GM12873 (cell line): Measurements from ENCODE around the gene EXT2.

Source experiments
- TF ChIP-seq, protein P1 (sequence below): IDR thresholded peaks from 2 replicates; pipeline ENCODE4 v1.5.1; 2012; ENCODE audit warnings: low read depth, mild to moderate bottlenecking, moderate library complexity, low read length, control low read depth; ENCODE audit not compliant: insufficient read depth; ENCODE audit errors: missing control alignments

Gene EXT2

DNA sequence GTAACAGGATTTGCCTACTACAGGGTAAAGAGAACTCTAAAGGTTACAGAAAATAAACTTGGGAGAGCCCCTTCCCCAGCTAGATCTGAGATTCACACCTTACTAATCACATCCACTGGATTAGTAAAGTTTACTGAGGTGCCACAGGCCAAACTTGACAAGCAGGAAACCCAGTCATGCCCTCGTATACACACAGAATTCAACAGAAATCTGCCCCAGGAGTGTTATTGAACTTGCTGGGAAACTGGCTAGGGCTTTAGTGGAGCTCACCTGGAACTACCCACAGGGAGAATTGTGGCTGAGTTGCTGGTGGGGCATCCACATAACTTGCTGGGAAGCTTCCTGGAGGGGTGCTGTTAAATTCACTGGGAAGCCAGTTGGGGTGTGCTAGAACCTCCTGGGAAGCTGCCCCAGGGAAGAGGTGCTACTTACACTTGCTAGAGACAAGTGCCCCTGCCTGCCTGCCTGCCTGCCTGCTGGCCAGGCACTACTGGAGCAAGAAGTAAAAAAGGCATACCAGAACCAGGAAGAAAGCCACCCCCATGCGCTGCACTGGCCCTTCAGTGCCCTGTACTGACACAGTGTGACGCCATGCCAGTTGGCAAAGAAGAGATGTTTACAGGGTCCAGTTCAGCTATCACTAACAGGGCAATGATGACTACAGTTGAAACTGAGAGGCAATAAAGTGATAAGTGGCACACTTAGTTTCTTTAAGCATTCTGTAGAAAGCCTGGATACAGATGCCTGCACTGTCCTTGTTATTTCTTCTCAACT lies 108.0 kb downstream of the EXT2 start:
- TF ChIP-seq, protein P1, sequence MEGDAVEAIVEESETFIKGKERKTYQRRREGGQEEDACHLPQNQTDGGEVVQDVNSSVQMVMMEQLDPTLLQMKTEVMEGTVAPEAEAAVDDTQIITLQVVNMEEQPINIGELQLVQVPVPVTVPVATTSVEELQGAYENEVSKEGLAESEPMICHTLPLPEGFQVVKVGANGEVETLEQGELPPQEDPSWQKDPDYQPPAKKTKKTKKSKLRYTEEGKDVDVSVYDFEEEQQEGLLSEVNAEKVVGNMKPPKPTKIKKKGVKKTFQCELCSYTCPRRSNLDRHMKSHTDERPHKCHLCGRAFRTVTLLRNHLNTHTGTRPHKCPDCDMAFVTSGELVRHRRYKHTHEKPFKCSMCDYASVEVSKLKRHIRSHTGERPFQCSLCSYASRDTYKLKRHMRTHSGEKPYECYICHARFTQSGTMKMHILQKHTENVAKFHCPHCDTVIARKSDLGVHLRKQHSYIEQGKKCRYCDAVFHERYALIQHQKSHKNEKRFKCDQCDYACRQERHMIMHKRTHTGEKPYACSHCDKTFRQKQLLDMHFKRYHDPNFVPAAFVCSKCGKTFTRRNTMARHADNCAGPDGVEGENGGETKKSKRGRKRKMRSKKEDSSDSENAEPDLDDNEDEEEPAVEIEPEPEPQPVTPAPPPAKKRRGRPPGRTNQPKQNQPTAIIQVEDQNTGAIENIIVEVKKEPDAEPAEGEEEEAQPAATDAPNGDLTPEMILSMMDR: no peak

DNA sequence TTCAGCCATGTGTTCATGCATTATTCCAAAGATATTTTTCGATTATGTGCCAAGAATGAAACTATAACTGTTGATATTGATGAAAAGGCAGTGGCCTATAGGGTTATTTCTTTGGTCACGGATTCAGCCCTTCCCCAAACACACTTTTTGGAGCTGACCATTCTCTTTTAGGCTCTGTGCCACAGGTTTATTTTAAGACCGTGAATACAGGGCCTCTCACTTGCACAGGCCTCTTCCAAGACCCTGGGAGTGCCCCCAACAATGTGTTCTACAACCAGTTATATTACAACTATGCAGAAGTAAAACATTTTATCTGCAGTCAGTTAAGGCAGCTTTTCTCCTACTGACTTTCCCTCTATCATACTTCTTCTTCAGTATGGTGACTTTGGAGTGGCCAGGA lies 109.9 kb downstream of the EXT2 start:
- TF ChIP-seq, protein P1: no peak

DNA sequence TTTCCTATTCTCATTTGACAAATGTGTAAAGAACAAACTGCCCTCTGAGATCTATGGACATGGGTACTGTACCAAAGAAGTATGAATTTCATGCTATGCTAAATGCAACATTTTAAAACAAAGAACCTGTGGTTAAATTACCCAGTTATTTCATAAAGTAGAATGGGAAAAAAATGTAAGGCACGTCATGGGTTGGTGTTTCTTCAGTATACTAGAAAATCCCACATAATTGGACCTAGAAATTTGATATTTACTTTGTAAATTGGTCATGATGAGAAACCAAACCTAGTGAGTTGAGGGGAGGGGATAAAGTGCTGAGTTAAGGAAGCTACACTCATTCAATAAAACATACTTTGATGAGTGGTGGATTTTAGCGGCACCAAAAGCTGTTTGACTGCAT lies 110.4 kb downstream of the EXT2 start:
- TF ChIP-seq, protein P1: no peak

DNA sequence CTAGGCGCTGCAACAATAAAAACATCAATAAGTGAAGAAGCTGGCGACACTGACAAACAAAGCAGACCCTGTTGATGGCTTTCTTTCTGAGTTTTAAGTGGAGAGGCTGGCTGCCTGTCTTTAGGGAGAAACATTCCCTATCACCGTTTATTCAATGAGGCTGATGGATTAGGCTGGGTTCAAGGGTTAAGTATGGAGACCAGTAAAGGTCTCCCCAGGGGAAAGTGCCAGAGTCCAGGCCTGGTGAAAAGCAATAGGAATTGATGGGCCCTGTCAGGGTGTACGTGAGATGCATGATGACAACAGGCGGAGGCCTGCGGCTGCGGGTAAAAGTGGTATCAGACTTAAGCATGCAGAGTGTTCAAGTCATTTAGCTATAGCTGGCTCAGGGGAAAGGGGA lies 111.8 kb downstream of the EXT2 start:
- TF ChIP-seq, protein P1: no peak

DNA sequence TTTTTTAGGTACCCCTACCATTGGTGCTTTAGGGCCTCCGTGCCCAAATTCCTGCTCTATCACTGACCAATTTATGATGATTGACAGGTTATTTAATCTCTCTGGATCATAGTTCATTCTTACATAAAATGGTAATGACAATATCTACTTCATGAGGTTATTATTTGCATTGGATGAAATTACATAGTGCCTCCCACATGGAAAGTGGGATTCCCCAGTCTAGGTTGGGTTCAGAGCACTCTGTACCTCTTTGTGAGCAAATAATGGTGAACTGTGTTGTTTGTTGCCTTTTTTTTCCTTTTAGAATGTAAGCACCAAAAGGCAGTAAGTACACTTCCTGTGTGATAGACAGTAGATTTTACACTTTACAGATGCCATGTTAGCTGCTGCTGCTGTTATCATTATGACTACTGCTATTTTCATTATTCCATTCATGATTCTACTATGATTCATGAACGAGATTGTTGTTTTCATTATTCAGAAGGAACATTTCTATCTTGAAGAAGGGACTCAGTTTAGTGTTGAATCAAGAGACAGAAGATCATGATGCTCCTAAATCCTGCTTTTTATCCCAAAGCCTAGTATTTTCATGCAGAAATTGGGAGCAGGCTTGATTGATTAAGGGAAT lies 113.6 kb downstream of the EXT2 start:
- TF ChIP-seq, protein P1: no peak

DNA sequence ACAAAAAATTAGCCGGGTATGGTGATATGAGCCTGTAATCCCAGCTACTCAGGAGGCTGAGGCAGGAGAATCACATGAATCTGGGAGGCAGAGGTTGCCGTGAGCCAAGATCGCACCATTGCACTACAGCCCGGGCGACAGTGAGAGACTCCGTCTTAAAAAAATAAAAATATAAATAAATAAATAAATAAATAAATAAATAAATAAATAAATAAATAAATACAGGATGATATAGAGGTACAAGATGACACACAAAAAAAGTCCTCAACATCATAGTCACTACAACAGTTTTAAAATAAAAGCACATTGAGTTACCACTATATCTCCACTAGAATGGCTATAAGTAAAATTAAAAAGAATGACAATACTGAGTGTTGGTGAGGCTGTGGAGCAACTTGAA lies 116.7 kb downstream of the EXT2 start:
- TF ChIP-seq, protein P1: no peak

DNA sequence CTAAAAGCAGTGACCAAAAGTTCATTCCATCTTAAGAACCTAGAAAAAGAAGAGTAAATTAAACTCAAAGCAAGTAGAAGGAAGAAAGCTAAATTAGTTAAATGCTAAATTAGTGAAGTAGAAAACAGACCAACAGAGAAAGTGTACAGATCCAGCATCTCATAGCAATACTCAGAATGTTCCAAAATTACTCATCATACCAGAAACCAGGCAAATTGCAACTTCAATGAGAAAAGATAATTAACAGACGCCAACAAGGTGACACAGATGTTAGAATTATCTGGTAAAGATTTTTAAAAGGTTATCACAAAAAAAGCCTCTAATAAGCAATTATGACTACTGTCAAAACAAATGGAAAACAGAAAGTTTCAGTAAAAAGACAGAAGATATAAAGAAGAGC lies 117.7 kb downstream of the EXT2 start:
- TF ChIP-seq, protein P1: no peak
